ENCODE results near the gene LRRN4.

LRRN4 gene

DNA sequence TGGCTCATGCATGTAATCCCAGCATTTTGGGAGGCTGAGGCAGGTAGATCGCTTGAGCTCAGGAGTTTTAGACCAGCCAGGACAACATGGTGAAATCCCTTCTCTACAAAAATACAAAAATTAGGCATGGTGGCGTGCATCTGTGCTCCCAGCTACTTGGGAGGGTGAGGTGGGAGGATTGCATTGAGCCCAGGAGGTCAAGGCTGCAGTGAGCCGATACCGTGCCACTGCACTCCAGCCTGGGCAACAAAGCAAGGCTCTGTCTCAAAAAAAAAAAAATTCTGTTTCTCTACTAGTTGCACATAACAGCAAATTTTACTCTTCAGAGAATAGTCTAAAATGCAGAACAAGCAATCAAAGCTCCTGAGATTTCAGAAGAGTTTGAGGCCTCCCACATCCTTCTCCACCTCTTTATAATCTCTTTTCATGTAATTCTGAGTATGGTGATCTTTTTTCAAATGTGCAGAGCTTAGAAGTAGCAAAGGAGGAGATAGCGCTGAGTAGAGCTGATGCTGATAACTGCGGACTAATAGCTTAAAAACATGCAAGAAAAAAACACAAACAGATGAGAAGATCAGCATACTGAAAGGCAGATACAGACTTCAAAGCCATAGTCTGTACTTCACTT, 23.3 kb downstream of the LRRN4 start:
- no peak for DNase-seq (ENCODE audit: low read depth, low spot score)

DNA sequence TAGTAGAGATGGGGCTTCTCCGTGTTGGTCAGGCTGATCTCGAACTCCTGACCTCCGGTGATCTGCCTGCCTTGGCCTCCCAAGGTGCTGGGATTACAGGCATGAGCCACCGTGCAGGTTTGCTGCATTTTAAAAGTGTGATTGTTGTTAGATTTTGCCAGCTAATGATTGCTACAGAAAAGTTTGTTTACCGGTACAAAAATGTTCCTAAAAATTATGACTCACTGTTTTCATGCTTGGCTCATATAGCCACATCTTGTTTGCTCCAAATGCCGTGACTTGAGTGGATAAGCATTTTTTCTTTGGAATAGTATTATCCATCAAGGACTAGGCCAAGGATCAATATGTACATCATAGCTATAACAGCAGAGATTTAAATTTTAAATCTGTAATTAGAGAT, 24.3 kb downstream of the LRRN4 start:
- DNase-seq (ENCODE audit: low read depth, low spot score), result no peak

DNA sequence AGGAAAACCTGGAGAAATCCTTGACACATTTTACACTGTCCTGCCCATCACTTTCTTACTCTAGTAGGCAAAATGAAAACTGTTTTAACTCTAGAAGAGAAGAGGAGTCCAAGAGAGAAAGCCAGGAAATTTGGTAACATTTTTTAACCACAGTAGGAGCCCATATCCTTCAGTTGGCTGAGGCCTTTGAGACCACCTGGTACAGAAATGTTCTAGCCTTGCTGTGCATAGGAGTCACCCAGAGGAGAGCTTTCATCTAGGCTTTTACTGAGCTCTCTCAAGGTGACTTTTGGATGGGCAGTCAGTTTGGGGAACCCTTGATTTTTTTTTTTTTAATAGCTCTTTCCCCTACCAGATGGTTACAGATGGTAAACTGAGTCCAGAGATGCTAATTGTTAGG, 25.0 kb downstream of the LRRN4 start:
- DNase-seq (ENCODE audit: low read depth, low spot score), result no peak

DNA sequence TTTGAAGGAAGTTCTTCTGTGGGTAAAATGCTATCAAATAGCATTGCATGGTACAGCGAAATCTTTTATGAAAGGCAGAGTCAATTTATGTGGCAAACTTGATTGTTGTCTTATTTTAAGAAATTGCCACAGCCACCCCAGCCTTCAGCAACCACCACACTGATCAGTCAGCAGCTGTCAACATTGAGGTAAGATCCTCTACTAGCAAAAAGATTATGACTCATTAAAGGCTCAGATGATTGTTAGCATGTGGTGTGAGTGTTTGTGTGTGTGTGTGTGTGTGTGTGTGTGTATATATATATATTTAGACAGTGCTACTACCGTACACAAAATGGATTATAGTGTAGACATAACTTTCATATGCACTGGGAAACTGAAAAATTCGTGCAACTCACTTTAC, 27.8 kb downstream of the LRRN4 start:
- no peak for DNase-seq (ENCODE audit: low read depth, low spot score)

DNA sequence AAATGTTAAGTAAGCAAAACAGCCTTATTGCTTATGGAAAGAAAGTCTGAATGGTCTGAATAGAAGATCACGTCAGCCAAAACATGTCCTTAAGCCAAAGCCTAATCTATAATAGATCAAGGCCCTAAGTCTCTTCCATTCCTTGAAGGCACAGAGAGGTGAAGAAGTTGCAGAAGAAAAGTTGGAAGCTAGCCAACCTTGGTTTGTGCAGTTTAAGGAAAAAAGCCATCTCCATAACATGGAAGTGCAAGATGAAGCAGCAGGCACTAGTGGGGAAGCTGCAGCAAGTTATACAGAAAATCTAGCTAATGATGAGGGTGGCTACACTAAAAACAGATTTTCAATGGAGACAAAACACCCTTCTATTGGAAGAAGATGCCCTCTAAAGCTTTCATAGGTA, 29.1 kb downstream of the LRRN4 start:
- DNase-seq (ENCODE audit: low read depth, low spot score), result no peak

DNA sequence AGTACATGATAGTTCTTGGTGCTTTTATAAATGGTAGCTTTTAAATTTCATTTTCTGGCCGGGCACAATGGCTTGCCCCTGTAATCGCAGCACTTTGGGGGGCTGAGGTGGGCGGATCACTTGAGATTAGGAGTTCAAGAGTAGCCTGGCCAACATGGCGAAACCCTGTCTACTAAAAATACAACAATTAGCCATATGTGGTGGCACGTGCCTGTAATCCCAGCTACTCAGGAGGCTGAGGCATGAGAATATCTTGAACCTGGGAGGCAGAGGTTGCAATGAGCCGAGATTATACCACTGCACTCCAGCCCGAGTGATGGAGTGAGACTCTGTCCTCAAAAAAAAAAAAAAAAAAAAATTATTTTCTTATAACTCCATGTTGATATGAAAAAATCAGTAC, 36.0 kb downstream of the LRRN4 start:
- no peak for DNase-seq (ENCODE audit: low read depth, low spot score)

DNA sequence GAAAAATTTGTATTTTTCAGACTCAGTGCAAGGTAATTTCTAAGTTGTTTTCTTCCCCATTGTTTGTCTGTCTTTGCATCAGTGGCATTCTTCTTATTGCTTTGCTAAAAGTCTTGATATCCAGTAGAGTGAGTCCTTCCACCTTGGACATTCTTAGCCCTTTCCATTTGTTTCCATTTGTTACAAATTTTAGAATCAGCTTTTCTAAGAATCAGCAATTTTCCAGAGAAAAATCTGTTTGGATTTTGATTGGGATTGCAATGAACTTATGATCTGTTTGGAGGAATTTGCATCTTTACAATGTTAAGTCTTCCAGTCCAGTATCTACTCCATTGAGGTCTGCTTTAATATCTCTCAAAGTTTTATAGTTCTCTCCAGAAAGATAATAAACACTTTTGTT, 36.4 kb downstream of the LRRN4 start:
- DNase-seq (ENCODE audit: low read depth, low spot score), result no peak

DNA sequence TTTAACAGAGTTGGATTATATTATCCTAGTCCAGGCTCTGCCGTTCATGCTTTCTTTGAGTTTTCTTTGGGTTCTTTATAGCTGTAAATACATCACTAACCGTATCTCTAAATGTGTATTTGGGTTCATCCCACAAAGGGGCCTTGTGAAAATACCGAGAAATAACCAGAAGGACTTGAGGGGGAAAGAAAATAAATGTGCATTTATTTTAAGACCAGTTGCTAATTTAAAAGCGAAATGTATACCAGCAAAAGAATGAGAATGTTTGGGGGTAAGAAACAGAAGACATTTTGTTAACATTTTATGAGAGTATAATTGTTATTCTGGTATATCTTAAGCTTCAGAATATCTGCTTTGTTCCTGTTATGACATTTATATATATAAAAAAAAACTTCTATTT, 38.9 kb downstream of the LRRN4 start:
- DNase-seq (ENCODE audit: low read depth, low spot score), result no peak

GRCh38 chr20:6014017-6014416, 39.8 kb downstream of the LRRN4 start:
- DNase-seq (ENCODE audit: low read depth, low spot score), result no peak

GRCh38 chr20:6012179-6012578, 41.7 kb downstream of the LRRN4 start:
- no peak for DNase-seq (ENCODE audit: low read depth, low spot score)

DNA sequence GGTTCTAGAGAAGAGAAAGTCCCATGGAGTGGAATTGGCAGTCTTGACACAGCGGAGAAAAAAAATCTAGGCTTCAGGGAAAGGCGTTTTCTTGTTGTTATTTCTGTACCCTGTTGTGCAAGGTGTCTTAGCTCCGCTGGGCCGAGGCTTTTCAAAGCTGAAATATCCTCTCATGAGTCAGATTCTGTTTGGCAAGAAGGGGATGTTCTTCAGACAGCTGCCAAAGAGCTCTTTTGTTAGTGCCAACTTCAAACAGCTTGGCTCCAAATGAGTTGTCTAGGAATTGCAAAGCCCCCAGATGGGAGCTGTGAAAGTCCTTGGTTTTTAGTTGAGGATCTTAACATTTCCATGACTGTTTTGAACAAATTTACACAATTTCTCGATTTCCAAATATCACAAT, 45.6 kb downstream of the LRRN4 start:
- no peak for DNase-seq (ENCODE audit: low read depth, low spot score)

- DNase-seq (ENCODE audit: low read depth, low spot score), result no peak
These were observed 46.2 kb downstream of the LRRN4 start for GRCh38 chr20:6007529-6008103.

DNA sequence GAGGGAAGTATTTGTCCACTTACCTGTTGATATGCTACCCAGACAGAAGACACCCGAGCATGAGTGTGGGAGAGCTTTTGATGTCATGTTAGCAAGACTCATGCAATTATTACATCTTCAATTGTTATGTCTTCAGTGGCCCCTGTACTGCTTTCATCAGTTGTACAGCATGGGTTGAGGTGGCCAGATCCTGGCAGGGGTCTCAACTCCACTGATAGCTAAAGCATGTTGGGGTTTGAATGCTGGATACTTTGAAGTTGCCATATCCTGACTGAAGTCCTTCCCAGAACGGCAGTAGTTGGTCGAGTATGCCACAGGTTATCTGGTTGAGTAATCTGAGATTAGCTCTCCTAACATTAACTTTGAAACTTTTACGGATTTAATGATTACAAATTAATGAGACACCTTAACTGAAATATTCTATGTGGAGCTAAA, 46.7 kb downstream of the LRRN4 start:
- no peak for DNase-seq (ENCODE audit: low read depth, low spot score)

DNA sequence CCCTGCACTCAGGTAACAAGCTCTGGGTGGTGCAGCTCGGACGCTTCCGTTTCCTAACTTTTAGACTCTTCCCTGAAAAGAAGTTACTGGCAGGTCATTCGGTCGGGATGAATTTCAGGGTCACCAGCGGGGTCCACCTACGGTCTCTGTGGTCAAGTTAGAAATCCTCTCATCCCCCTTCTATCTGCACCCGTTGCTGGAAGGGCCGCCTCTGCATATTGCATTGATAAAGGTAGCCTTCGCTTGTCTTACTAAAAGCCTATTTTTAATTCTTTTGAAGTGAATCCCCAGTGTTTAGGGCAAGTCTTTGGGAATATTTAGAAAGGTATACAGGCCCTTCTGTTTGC, 47.3 kb downstream of the LRRN4 start:
- DNase-seq (ENCODE audit: low read depth, low spot score), result no peak

- DNase-seq (ENCODE audit: low read depth, low spot score), result no peak
These were observed 53.0 kb downstream of the LRRN4 start for GRCh38 chr20:6000871-6001270.

DNA sequence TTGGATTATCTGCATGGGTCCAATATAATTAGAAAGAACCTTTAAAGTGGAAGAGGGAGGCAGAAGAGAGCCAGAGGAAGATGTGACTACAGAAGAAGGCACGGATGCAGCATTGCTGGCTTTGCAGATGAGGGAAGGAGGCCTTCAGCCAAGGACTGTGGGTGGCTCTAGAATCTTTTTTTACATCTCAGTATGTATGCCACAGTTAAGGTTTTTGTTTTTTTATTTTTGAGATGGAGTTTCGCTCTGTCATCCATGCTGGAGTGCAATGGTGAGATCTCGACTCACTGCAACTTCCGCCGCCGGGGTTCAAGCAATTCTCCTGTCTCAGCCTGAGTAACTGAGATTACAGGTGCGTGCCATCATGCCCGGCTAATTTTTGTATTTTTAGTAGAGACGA, 54.1 kb downstream of the LRRN4 start:
- DNase-seq (ENCODE audit: low read depth, low spot score), result no peak

- DNase-seq (ENCODE audit: low read depth, low spot score), result no peak
These were observed 57.1 kb downstream of the LRRN4 start for GRCh38 chr20:5996765-5997164.

DNA sequence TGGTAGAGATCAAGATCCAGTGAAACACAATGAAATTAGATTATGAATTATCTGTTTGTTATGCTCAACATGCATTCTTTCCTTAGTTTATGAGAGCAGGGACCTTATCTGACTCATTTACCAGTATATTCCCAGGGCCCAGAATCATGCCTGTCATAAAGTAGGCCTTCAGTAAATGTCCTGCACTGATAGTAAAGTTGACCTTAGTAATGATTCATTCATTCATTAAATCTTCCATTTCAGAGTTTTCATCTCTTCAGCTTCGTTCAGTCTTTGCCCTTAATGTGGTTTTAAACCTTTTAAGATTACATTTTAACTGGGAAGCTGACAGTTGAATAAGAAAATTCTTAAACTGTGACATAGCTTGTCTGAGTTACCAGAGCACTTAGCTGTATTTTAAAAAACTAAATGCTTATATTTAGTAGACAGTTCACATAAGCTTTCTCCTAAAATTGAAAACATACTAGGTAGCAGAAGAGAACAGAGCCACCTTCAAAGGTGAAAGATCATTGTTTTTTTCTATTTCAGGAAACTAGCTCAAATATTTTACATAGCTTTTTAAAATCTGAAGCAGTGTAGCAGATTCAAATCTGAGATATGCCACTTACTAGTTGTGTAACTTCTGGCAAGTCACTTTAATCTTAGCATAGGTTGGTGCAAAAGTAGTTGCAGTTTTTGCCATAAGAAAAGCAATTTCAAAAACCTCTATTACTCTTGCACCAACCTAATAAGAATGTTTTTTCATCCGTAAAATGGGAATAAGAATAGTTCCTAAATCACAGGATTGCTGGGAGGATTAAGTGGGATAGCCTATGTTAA, 62.0 kb downstream of the LRRN4 start:
- no peak for DNase-seq (ENCODE audit: low read depth, low spot score)

GRCh38 chr20:5990946-5991345, 62.9 kb downstream of the LRRN4 start:
- DNase-seq (ENCODE audit: low read depth, low spot score), result no peak
